Right lobe of liver (tissue), 6 donors: ENCODE results near the gene TCF12. TPM values are rescaled to one million over a fixed set of nuclear protein-coding genes. Genes with fewer than 3 reads are reported as not detected.

Experiments
- ATAC-seq, 4 donors: fragments of 200-7000 bp; cut with Tn5 transposase; one replicate each; pipeline ENCODE4 v1.9.1; 2020; ENCODE audit warnings: mild to moderate bottlenecking in 4 of 4, moderate library complexity in 4 of 4
- DNase-seq, 3 donors: peaks; one replicate each; pipeline ENCODE4 v3.0.0-alpha.2; 2020
- H3K27ac ChIP-seq, 3 donors: fragments of 200-600 bp; one replicate each; pipeline ENCODE4 v1.8.0; 2022
- H3K27me3 ChIP-seq, 2 donors: fragments of 200-600 bp; one replicate each; pipeline ENCODE4 v1.8.0; 2022
- H3K36me3 ChIP-seq, 4 donors: fragments of 200-600 bp; sonication (generic) in 1 of 4; one replicate each; pipeline versions ENCODE4 v1.5.1 to v1.8.0; 2017 to 2022; ENCODE audit warnings: control low read depth in 1 of 4
- H3K4me1 ChIP-seq, 4 donors: fragments of 200-600 bp; sonication (generic) in 1 of 4; one replicate each; pipeline versions ENCODE4 v1.5.1 to v1.8.0; 2017 to 2022; ENCODE audit warnings: control low read depth in 1 of 4
- H3K4me3 ChIP-seq, 3 donors: fragments of 200-600 bp; one replicate each; pipeline ENCODE4 v1.8.0; 2022
- H3K9me3 ChIP-seq, 4 donors: fragments of 200-600 bp; sonication (generic) in 1 of 4; one replicate each; pipeline versions ENCODE4 v1.5.1 to v1.8.0; 2017 to 2022; ENCODE audit warnings: control low read depth in 1 of 4
- POLR2A ChIP-seq: fragments of 450-650 bp; IDR thresholded peaks from one replicate; pipeline ENCODE4 v1.6.1; 2017; ENCODE audit warnings: antibody characterized with exemption, mild to moderate bottlenecking
- WGBS: methylation state at CpG from one replicate; pipeline ENCODE4 v1.1.6; 2018; ENCODE audit warnings: low coverage, low lambda C conversion rate; ENCODE audit not compliant: insufficient coverage; ENCODE audit errors: missing lambda C conversion rate; 5-methylcytosine and 5-hydroxymethylcytosine counted together
- intact Hi-C, 2 donors: fragments of 100-400 bp; cut with DNase I; formaldehyde crosslinking; loops; one replicate each; pipeline versions ENCODE4 v1.11.2 to v1.14.1; 2022
- total RNA-seq, 6 experiments: library from RNA; depleted of rRNA in 2 of 6; stranded (reverse); fragments of >200 nt in 2 of 6; fragmentation: NEBNext Ultra II Directional in 3 of 6; extraction: Animal tissue kit (Norgen Biotek cat#: 25700) in 3 of 6; gene quantifications; one replicate each; pipeline versions ENCODE4 v1.1.0 to v1.2.4, GENCODE V29; 2016 to 2023
- TF ChIP-seq, protein P1 (sequence below), 4 donors: fragments of 200-600 bp in 3 of 4; fragments of 450-650 bp in 1 of 4; IDR thresholded peaks; one replicate each; pipeline versions ENCODE4 v1.5.1 to v1.8.0; 2016 to 2022; ENCODE audit warnings: antibody characterized with exemption in 4 of 4, mild to moderate bottlenecking in 2 of 4
- donor health status: DM: no; HTN: yes; CAD: no.
- donor health status: DM: no; HTN: no; CAD: no.
- donor health status: DM: no; HTN: no; CAD: no.
- donor health status: DM: no; HTN: yes; CAD: no.
- donor health status: DM: no; HTN: yes; CAD: no.

Gene TCF12
- total RNA-seq, 6 experiments from 2014 or later = 28.9 to 41.9 (median 35.3) TPM

DNA sequence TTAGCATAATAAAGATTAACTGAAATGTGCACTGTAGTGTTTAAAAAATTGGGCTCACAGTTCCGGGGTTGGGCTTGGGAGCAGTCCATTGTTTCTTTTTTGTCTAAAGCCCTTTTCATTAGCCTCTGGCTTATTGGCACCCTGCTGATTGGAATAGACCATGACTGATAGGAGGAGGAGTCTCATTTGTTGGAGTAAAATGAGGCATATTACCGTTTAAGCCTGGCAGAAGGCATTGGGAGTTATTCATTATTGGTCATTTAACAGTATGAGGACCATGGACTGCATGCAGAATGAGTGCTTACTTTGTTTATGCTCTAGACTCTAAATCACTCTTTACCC is 318.8 kb downstream of the TCF12 start:
- WGBS = 50% methylated on average over 2 of the region's 2 CpGs
- ATAC-seq = peak; percentile 36 to 66 (median 50)

DNA sequence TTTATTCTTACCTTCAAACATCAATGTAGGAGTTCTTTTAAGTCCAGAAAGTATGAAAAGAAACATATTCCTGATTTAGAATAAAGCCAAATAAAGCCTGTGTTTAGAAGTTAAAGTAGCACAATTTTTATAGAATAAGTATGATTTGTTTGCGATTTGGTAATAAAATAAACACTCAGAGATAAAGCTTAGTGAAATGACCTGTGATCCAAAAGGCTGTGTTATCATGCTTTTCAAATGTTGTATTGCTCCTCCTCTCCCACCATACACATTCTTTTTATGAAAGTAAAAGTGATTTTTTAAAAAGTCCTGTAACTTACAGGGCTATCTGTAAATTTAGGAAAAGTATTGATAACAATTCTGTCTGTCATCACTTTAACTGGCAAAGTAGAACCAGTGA is 319.2 kb downstream of the TCF12 start:
- no peaks in the 10 kb centered on the region for H3K9me3 ChIP-seq
- peaks cover 0 to 14% (median 3%) of the 10 kb centered on the region in 4 donors for H3K36me3 ChIP-seq
- no peaks in the 10 kb centered on the region for H3K27me3 ChIP-seq
- intact Hi-C loops = no loop called here
- H3K4me3 ChIP-seq = no peak overlapping the region
- TF ChIP-seq, protein P1, sequence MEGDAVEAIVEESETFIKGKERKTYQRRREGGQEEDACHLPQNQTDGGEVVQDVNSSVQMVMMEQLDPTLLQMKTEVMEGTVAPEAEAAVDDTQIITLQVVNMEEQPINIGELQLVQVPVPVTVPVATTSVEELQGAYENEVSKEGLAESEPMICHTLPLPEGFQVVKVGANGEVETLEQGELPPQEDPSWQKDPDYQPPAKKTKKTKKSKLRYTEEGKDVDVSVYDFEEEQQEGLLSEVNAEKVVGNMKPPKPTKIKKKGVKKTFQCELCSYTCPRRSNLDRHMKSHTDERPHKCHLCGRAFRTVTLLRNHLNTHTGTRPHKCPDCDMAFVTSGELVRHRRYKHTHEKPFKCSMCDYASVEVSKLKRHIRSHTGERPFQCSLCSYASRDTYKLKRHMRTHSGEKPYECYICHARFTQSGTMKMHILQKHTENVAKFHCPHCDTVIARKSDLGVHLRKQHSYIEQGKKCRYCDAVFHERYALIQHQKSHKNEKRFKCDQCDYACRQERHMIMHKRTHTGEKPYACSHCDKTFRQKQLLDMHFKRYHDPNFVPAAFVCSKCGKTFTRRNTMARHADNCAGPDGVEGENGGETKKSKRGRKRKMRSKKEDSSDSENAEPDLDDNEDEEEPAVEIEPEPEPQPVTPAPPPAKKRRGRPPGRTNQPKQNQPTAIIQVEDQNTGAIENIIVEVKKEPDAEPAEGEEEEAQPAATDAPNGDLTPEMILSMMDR (IDR thresholded peaks at IDR 0.05) = no peak
- TF ChIP-seq POLR2A = no peak
- peaks cover 0 to 9% (median 2%) of the 10 kb centered on the region in 4 donors for H3K4me1 ChIP-seq
- WGBS = 24% methylated on average over 1 of the region's 1 CpG
- DNase-seq (no peak), ATAC-seq (peak in 3 of 4 donors; percentile 45 to 71 (median 54))
- H3K27ac ChIP-seq = no peak overlapping the region

More for the DNA sequence above, 318.8 kb downstream of the TCF12 start:
- peaks cover 0 to 18% (median 4%) of the 10 kb centered on the region in 4 donors for H3K36me3 ChIP-seq
- no peak overlapping the region for H3K27ac ChIP-seq
- no peak for DNase-seq
- intact Hi-C loops = no loop called here
- H3K27me3 ChIP-seq = no peaks in the 10 kb centered on the region
- no peak overlapping the region for H3K4me3 ChIP-seq
- TF ChIP-seq, protein P1 (IDR thresholded peaks at IDR 0.05) = no peak
- no peak for TF ChIP-seq POLR2A
- H3K9me3 ChIP-seq = no peaks in the 10 kb centered on the region
- H3K4me1 ChIP-seq = peaks cover 0 to 9% (median 2%) of the 10 kb centered on the region in 4 donors

DNA sequence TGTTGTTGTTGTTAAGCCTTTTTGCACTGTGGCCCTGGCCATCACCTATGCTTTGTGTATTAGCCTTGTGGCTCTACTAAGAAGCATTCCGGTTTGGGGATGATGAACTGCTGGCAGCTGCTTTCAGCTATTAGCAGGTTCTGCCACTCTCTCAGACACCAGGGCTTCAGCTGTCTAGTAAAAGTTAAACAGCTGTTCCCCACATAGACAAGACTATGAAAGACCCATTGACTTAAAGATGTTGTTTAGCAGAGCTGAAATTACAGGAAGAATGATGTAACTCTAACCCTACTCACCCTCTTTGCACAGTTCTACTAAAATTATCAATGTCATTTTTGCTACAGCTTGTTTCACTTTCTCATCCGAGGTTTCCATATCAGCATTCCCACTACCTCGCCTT is 326.7 kb downstream of the TCF12 start:
- ATAC-seq (peak; percentile 17 to 40 (median 32)), DNase-seq (no peak)
- no peak overlapping the region for H3K27ac ChIP-seq
- H3K27me3 ChIP-seq = no peaks in the 10 kb centered on the region
- peaks cover 0 to 4% (median 2%) of the 10 kb centered on the region in 4 donors for H3K36me3 ChIP-seq
- WGBS = 37% methylated on average over 3 of the region's 3 CpGs
- H3K4me3 ChIP-seq = no peak overlapping the region
- H3K4me1 ChIP-seq = no peaks in the 10 kb centered on the region
- intact Hi-C loops = no loop called here
- no peak for TF ChIP-seq POLR2A
- no peaks in the 10 kb centered on the region for H3K9me3 ChIP-seq

DNA sequence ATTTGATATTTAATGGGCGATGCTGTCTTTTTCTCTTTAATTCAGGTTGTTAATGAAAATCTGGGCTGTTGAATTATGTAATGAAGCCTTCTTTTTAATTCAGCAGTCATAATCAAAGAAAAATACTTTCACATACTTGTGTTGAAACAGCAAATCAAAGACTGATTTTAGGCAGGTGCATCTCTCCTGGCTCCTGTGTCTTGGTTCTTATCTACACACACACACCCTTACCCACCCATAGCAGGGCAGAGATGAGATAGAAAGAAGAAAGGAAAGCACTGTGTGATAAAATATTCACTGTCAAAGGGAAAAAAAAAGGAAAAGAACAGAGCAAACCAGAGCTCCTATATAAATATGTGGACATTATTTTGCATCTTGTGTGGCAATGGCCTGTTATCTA is 327.3 kb downstream of the TCF12 start:
- Histone ChIP-seq H3K36me3 (peaks cover 0 to 4% (median 2%) of the 10 kb centered on the region in 4 donors), H3K9me3 (no peaks in the 10 kb centered on the region), H3K4me3 (no peak overlapping the region), H3K27ac (no peak overlapping the region), H3K27me3 (no peaks in the 10 kb centered on the region), H3K4me1 (no peaks in the 10 kb centered on the region)
- ATAC-seq (no peak), DNase-seq (no peak)
- no peak for TF ChIP-seq POLR2A
- TF ChIP-seq, protein P1 (IDR thresholded peaks at IDR 0.05) = no peak
- intact Hi-C loops = no loop called here
- WGBS = 90% methylated on average over 1 of the region's 1 CpG

DNA sequence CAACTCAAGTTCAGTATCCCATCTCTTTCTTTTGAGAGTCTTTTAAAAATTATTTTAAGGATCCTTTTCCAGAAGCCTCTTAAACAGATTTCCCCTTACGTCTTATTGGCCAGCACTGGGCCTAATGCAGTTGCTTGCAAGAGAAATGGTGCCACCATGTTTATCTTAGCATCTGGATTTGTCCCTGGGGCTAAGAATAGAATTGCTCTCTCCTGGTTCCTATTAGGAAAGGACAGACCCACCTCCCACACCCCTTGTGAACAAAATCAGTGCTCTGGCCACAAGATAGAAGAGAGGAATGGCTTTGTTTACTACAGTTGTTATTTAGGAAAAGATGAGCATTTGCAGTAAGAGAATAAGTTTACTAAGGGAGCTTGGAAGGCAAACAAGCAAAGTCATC is 329.6 kb downstream of the TCF12 start:
- H3K27ac ChIP-seq = no peak overlapping the region
- DNase-seq (no peak), ATAC-seq (no peak)
- H3K36me3 ChIP-seq = peaks cover 0 to 8% (median 2%) of the 10 kb centered on the region in 4 donors
- intact Hi-C loops = no loop called here
- H3K4me3 ChIP-seq = no peak overlapping the region
- no peaks in the 10 kb centered on the region for H3K27me3 ChIP-seq
- 86% methylated on average over 1 of the region's 1 CpG for WGBS
- no peak for TF ChIP-seq POLR2A
- TF ChIP-seq, protein P1 (IDR thresholded peaks at IDR 0.05) = no peak
- no peaks in the 10 kb centered on the region for H3K9me3 ChIP-seq
- H3K4me1 ChIP-seq = no peaks in the 10 kb centered on the region
